ENCODE data around the gene ECT2L. TPM values are rescaled to one million over a fixed set of nuclear protein-coding genes. Genes with fewer than 3 reads are reported as not detected.

Gene ECT2L
- total and polyA plus RNA-seq, 2 of the 13 experiments (the other 11 are each of a cell fraction or from before 2014, with no cell fraction given), result 0.12 TPM; not detected in 1

- no peak for TF ChIP-seq ZNF569 (CRISPR knock-in tag; IDR thresholded peaks at IDR 0.05; ENCODE audit: borderline replicate concordance)
- TF ChIP-seq SNAPC2 (CRISPR knock-in tag; IDR thresholded peaks at IDR 0.05), result no peak
- TF ChIP-seq ZNF121 (CRISPR knock-in tag; IDR thresholded peaks at IDR 0.05), result no peak
- TF ChIP-seq NCOA2 (CRISPR knock-in tag; IDR thresholded peaks at IDR 0.05), result 0 out of 2 replicates have a peak, but pooled peaks have one; percentile 16
- no peak for TF ChIP-seq ZNF317 (CRISPR knock-in tag; IDR thresholded peaks at IDR 0.05)
- TF ChIP-seq GABPA (IDR thresholded peaks at IDR 0.05; ENCODE audit: low read depth, low read length), result peak; percentile 86
- peak; percentile 97 for TF ChIP-seq GABPA (CRISPR knock-in tag; IDR thresholded peaks at IDR 0.05; ENCODE audit: low read depth)
- TF ChIP-seq ZNF354B (CRISPR knock-in tag; IDR thresholded peaks at IDR 0.05), result no peak
- no peak for TF ChIP-seq FLYWCH1 (CRISPR knock-in tag; IDR thresholded peaks at IDR 0.05)
- TF ChIP-seq POLR2AphosphoS5 (IDR thresholded peaks at IDR 0.05; ENCODE audit: low read depth, low read length), result peak; percentile 67
- no peak for TF ChIP-seq MYPOP (CRISPR knock-in tag; IDR thresholded peaks at IDR 0.05)
- 0 out of 2 replicates have a peak, but pooled peaks have one; percentile 34 for TF ChIP-seq GTF2F1 (IDR thresholded peaks at IDR 0.05; ENCODE audit: low read length)
- TF ChIP-seq EEA1 (CRISPR knock-in tag; IDR thresholded peaks at IDR 0.05; ENCODE audit: borderline replicate concordance), result no peak
- peak; percentile 71; the same call in 1 of the 2 replicates for TF ChIP-seq ZNF784 (CRISPR knock-in tag; IDR thresholded peaks at IDR 0.05; ENCODE audit: borderline replicate concordance)
- TF ChIP-seq ZNF577 (CRISPR knock-in tag; IDR thresholded peaks at IDR 0.05; ENCODE audit: borderline replicate concordance, low read depth), result no peak
- TF ChIP-seq GATA4 (IDR thresholded peaks at IDR 0.05; ENCODE audit: borderline replicate concordance, low read depth), result no peak; the same call in 1 of the 2 replicates
- TF ChIP-seq ZSCAN5A (CRISPR knock-in tag; IDR thresholded peaks at IDR 0.05; ENCODE audit: borderline replicate concordance), result no peak; the same call in 1 of the 2 replicates
- TF ChIP-seq TFDP2 (CRISPR knock-in tag; IDR thresholded peaks at IDR 0.05), result peak; percentile 96
- peak in 1 of 2 experiments; percentile 5; a peak in 1 of 4 replicates for TF ChIP-seq REST (IDR thresholded peaks at IDR 0.05; ENCODE audit: borderline replicate concordance in 1 of 2, low read depth in 1 of 2, low read length in 2 of 2)
- TF ChIP-seq ZNF326 (CRISPR knock-in tag; IDR thresholded peaks at IDR 0.05; ENCODE audit: borderline replicate concordance), result no peak
- TF ChIP-seq TSC22D2 (CRISPR knock-in tag; IDR thresholded peaks at IDR 0.05; ENCODE audit: borderline replicate concordance), result no peak
Measured at GRCh38 chr6:138773177-138774091, 22.5 kb upstream of the ECT2L start, which contains the start of gene CCDC28A (continued).
